DOHH2 (cell line): ENCODE data around the gene PROB1.

Experiments used
- EZH2phosphoT487 ChIP-seq: fragments of 200-600 bp; sonication (generic); IDR thresholded peaks from 2 replicates; pipeline ENCODE4 v1.6.1; 2017; ENCODE audit warnings: borderline replicate concordance, mild to moderate bottlenecking, antibody characterized with exemption, low read length, moderate library complexity, mixed read lengths
- TF ChIP-seq, protein P1 (sequence below): fragments of 200-600 bp; sonication (generic); IDR thresholded peaks from one replicate; pipeline ENCODE4 v1.5.1; 2014; ENCODE audit warnings: antibody characterized with exemption, mild to moderate bottlenecking, low read depth, low read length; ENCODE audit not compliant: poor library complexity, severe bottlenecking

DNA sequence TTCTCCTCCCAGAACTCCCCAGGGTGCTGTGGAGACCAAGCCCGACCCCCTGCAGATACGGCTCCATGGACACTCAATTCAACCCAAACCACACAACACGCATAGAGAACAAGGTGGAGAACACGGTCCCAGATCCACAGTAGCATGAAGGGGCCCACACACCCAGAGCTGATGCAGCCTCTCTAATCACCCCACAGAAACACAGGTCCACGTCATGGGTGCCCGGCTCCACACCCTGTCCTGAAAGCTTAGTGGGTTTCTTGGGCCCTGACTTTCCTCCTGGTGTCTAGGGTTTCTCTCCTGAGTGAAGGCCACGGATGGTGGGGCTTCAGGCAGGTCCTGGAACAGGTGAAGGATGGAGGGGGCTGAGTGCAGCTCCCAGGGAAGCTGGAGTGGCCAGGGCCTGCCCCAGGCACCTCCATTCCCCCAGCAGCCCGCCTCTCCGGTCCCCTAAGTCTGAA lies 10.3 kb downstream of the PROB1 start:
- TF ChIP-seq, protein P1, sequence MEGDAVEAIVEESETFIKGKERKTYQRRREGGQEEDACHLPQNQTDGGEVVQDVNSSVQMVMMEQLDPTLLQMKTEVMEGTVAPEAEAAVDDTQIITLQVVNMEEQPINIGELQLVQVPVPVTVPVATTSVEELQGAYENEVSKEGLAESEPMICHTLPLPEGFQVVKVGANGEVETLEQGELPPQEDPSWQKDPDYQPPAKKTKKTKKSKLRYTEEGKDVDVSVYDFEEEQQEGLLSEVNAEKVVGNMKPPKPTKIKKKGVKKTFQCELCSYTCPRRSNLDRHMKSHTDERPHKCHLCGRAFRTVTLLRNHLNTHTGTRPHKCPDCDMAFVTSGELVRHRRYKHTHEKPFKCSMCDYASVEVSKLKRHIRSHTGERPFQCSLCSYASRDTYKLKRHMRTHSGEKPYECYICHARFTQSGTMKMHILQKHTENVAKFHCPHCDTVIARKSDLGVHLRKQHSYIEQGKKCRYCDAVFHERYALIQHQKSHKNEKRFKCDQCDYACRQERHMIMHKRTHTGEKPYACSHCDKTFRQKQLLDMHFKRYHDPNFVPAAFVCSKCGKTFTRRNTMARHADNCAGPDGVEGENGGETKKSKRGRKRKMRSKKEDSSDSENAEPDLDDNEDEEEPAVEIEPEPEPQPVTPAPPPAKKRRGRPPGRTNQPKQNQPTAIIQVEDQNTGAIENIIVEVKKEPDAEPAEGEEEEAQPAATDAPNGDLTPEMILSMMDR: no peak
- TF ChIP-seq EZH2phosphoT487: no peak
